Measurements from ENCODE around the gene SLC30A2. TPM values are rescaled to one million over a fixed set of nuclear protein-coding genes. Genes with fewer than 3 reads are reported as not detected.

Gene SLC30A2
- total and polyA plus RNA-seq, 10 donors, result not detected

- Histone ChIP-seq H3K9me3 (no peaks in the 10 kb centered on the region), H3K27ac (no peak overlapping the region), H3K4me1 (no peaks in the 10 kb centered on the region), H3K4me3 (no peak overlapping the region), H3K27me3 (replicated peaks in 1 of 7) (peaks cover 0 to 31% (median 0%) of the 10 kb centered on the region in 7 donors), H3K36me3 (no peaks in the 10 kb centered on the region)
- 80 to 100% (median 91%) methylated on average over 1 of the region's 1 CpG for WGBS, 5 donors
- DNase-seq, result no peak
- TF ChIP-seq CTCF (IDR thresholded peaks at IDR 0.05 in 8 of 11, conservative IDR thresholded peaks at IDR 0.05 in 3 of 11) (no peak), POLR2A (IDR thresholded peaks at IDR 0.05) (no peak), POLR2AphosphoS5 (IDR thresholded peaks at IDR 0.05) (no peak)
- intact Hi-C loops (cut with DNase I; ENCODE audit: low total_unique reads), result no loop called here
Observed at GRCh38 chr1:26077524-26077923, 31.6 kb upstream of the SLC30A2 start.

GRCh38 chr1:26075421-26076144, 29.7 kb upstream of the SLC30A2 start:
- 60 to 72% (median 66%) methylated on average over 3 of the region's 3 CpGs for WGBS, 5 donors
- no peak for DNase-seq
- no peaks in the 10 kb centered on the region for H3K9me3 ChIP-seq
- no peak overlapping the region for H3K27ac ChIP-seq
- intact Hi-C loops (cut with DNase I; ENCODE audit: low total_unique reads), result no loop called here
- H3K4me3 ChIP-seq, result no peak overlapping the region
- TF ChIP-seq CTCF (IDR thresholded peaks at IDR 0.05 in 8 of 11, conservative IDR thresholded peaks at IDR 0.05 in 3 of 11) (no peak), POLR2AphosphoS5 (IDR thresholded peaks at IDR 0.05) (no peak), POLR2A (IDR thresholded peaks at IDR 0.05) (no peak)
- H3K27me3 ChIP-seq (replicated peaks in 1 of 7), result peaks cover 0 to 37% (median 0%) of the 10 kb centered on the region in 7 donors
- no peaks in the 10 kb centered on the region for H3K4me1 ChIP-seq
- H3K36me3 ChIP-seq, result no peaks in the 10 kb centered on the region

- WGBS, 5 donors, result 37 to 60% (median 43%) methylated on average over 6 of the region's 6 CpGs
Observed at GRCh38 chr1:26072305-26072704, 26.4 kb upstream of the SLC30A2 start.

More at GRCh38 chr1:26072305-26072704, 26.4 kb upstream of the SLC30A2 start:
- Histone ChIP-seq H3K9me3 (no peaks in the 10 kb centered on the region), H3K4me3 (no peak overlapping the region), H3K36me3 (no peaks in the 10 kb centered on the region), H3K27ac (no peak overlapping the region), H3K27me3 (replicated peaks in 1 of 7) (peaks cover 0 to 53% (median 0%) of the 10 kb centered on the region in 7 donors), H3K4me1 (no peaks in the 10 kb centered on the region)
- DNase-seq, result no peak
- intact Hi-C loops (cut with DNase I; ENCODE audit: low total_unique reads), result no loop called here
- no peak for TF ChIP-seq CTCF (IDR thresholded peaks at IDR 0.05 in 8 of 11, conservative IDR thresholded peaks at IDR 0.05 in 3 of 11)

Measured in spleen (tissue), 11 donors.